ENCODE results near the gene CYP2C18. TPM values are rescaled to one million over a fixed set of nuclear protein-coding genes. Genes with fewer than 3 reads are reported as not detected.

Gene CYP2C18
- total and polyA plus RNA-seq, 11 donors = 0.03 to 0.11 TPM; not detected in 9

- intact Hi-C loops (cut with DNase I) = no loop called here
- no peak for DNase-seq
- no peak for ATAC-seq
- Histone ChIP-seq H3K4me1 (no peaks in the 10 kb centered on the region), H3K36me3 (no peaks in the 10 kb centered on the region), H3K27ac (no peak overlapping the region), H3K4me3 (no peak overlapping the region), H3K27me3 (no peaks in the 10 kb centered on the region), H3K9me3 (peaks cover 0 to 30% (median 3%) of the 10 kb centered on the region in 12 donors)
- WGBS, 4 donors = 57 to 69% (median 61%) methylated on average over 2 of the region's 2 CpGs
- TF ChIP-seq CTCF (IDR thresholded peaks at IDR 0.05) (no peak), POLR2A (IDR thresholded peaks at IDR 0.05) (no peak)
Measured at GRCh38 chr10:94747137-94747536, 63.6 kb downstream of the CYP2C18 start.

GRCh38 chr10:94747838-94748237, 64.3 kb downstream of the CYP2C18 start:
- no peak overlapping the region for H3K27ac ChIP-seq
- 72 to 78% (median 76%) methylated on average over 4 of the region's 4 CpGs for WGBS, 4 donors
- H3K4me1 ChIP-seq = no peaks in the 10 kb centered on the region
- intact Hi-C loops (cut with DNase I) = no loop called here
- no peaks in the 10 kb centered on the region for H3K27me3 ChIP-seq
- TF ChIP-seq POLR2A (IDR thresholded peaks at IDR 0.05) (no peak), CTCF (IDR thresholded peaks at IDR 0.05) (no peak)
- ATAC-seq = no peak
- peaks cover 0 to 29% (median 1%) of the 10 kb centered on the region in 12 donors for H3K9me3 ChIP-seq
- no peak overlapping the region for H3K4me3 ChIP-seq
- no peaks in the 10 kb centered on the region for H3K36me3 ChIP-seq
- DNase-seq = no peak

- 46 to 83% (median 62%) methylated on average over 2 of the region's 2 CpGs for WGBS, 4 donors
- DNase-seq (no peak), ATAC-seq (no peak)
- Histone ChIP-seq H3K4me3 (no peak overlapping the region), H3K27ac (no peak overlapping the region), H3K4me1 (no peaks in the 10 kb centered on the region), H3K27me3 (no peaks in the 10 kb centered on the region), H3K9me3 (peaks cover 0 to 5% (median 0%) of the 10 kb centered on the region in 12 donors), H3K36me3 (no peaks in the 10 kb centered on the region)
- TF ChIP-seq CTCF (IDR thresholded peaks at IDR 0.05) (no peak), POLR2A (IDR thresholded peaks at IDR 0.05) (no peak)
- intact Hi-C loops (cut with DNase I) = no loop called here
Measured at GRCh38 chr10:94757916-94758315, 74.4 kb downstream of the CYP2C18 start.

- H3K27me3 ChIP-seq = no peaks in the 10 kb centered on the region
- WGBS, 4 donors = 59 to 72% (median 63%) methylated on average over 2 of the region's 2 CpGs
Measured at GRCh38 chr10:94760586-94761178, 77.2 kb downstream of the CYP2C18 start.

More at GRCh38 chr10:94760586-94761178, 77.2 kb downstream of the CYP2C18 start:
- TF ChIP-seq CTCF (IDR thresholded peaks at IDR 0.05) (no peak), POLR2A (IDR thresholded peaks at IDR 0.05) (no peak)
- no peak overlapping the region for H3K27ac ChIP-seq
- H3K36me3 ChIP-seq = no peaks in the 10 kb centered on the region
- intact Hi-C loops (cut with DNase I) = no loop called here
- no peak overlapping the region for H3K4me3 ChIP-seq
- no peaks in the 10 kb centered on the region for H3K4me1 ChIP-seq
- ATAC-seq = no peak
- DNase-seq = no peak
- no peaks in the 10 kb centered on the region for H3K9me3 ChIP-seq
